HCT116 (cell line): ENCODE data around the gene TFDP3. TPM values are rescaled to one million over a fixed set of nuclear protein-coding genes. Genes with fewer than 3 reads are reported as not detected.

Source experiments
- ATAC-seq: fragments of 200-7000 bp; cut with Tn5 transposase; 2 replicates; pipeline ENCODE4 v1.9.1; 2020; ENCODE audit warnings: mild to moderate bottlenecking, moderate library complexity
- BruUV-seq: library from RNA; stranded (reverse); fragments of 400-500 nt; replicated peaks from 2 replicates; lab custom pipeline; 2021; lab: Mats Ljungman, UMichigan
- CTCF ChIA-PET: fragments of 300-600 bp; sonication (Branson Sonifier 250); formaldehyde crosslinking; loops from one replicate; lab custom pipeline; 2021; ENCODE audit warnings: antibody characterized with exemption; lab: Charles Lee
- POLR2A ChIA-PET: fragments of 300-600, 350-600 bp; sonication (Branson Sonifier 250); formaldehyde crosslinking; loops from one replicate; lab custom pipeline; 2021; ENCODE audit warnings: antibody characterized with exemption; lab: Charles Lee
- RAD21 ChIA-PET, 2 experiments: fragments of 300-600 bp; sonication (Branson Sonifier 250); formaldehyde crosslinking; loops; one replicate each; lab custom pipeline; 2023; ENCODE audit warnings: low total read pairs in 2 of 2; ENCODE audit not compliant: uncharacterized antibody in 2 of 2, unreplicated experiment in 2 of 2, low non-redundant PET in 1 of 2; lab: Charles Lee
- DNase-seq: peaks from one replicate; pipeline ENCODE4 v3.0.0-alpha.2; 2010; ENCODE audit warnings: low read depth, low spot score
- H2AFZ ChIP-seq: fragments of 200-600 bp; shearing (Covaris generic), sonication (generic); 2 replicates; pipeline ENCODE4 v1.6.1; 2017; ENCODE audit warnings: low read depth, mixed run types, mixed read lengths, antibody characterized with exemption, low read length; ENCODE audit not compliant: poor library complexity, severe bottlenecking
- H3K27ac ChIP-seq: 2 replicates; pipeline ENCODE4 v1.5.1; 2012; ENCODE audit warnings: low read depth, low read length
- H3K27me3 ChIP-seq: fragments of 200-600 bp; sonication (generic); 2 replicates; pipeline ENCODE4 v1.6.1; 2016; ENCODE audit warnings: mixed run types, low read length, mixed read lengths; ENCODE audit not compliant: insufficient read depth
- H3K36me3 ChIP-seq, 2 experiments: fragments of 200-500 bp in 1 of 2; fragments of 200-600 bp in 1 of 2; sonication (Bioruptor generic) in 1 of 2; sonication (generic) in 1 of 2; 2 replicates each; pipeline versions ENCODE4 v1.5.1 to v1.6.1; 2014 to 2016; ENCODE audit warnings: low read length in 2 of 2, inconsistent platforms in 1 of 2, mixed read lengths in 1 of 2, mixed run types in 1 of 2; ENCODE audit not compliant: insufficient read depth in 2 of 2, control insufficient read depth in 1 of 2
- H3K4me1 ChIP-seq, 2 experiments: fragments of 200-600 bp in 1 of 2; sonication (generic) in 1 of 2; 2 replicates each; pipeline versions ENCODE4 v1.5.1 to v1.6.1; 2012 to 2017; ENCODE audit warnings: low read length in 2 of 2, inconsistent platforms in 1 of 2, mild to moderate bottlenecking in 1 of 2, mixed read lengths in 1 of 2, mixed run types in 1 of 2, moderate library complexity in 1 of 2; ENCODE audit not compliant: insufficient read depth in 2 of 2, control insufficient read depth in 1 of 2
- H3K4me2 ChIP-seq: fragments of 200-600 bp; sonication (generic); 2 replicates; pipeline ENCODE4 v1.6.1; 2017; ENCODE audit warnings: mixed run types, low read length, mixed read lengths
- H3K4me3 ChIP-seq, 2 experiments: fragments of 200-600 bp in 1 of 2; sonication (generic) in 1 of 2; replicated peaks in 1 of 2; 2 replicates each; pipeline ENCODE4 v1.5.1; 2011 to 2016; ENCODE audit warnings: low read length in 2 of 2, control low read depth in 1 of 2, low read depth in 1 of 2, mild to moderate bottlenecking in 1 of 2, mixed read lengths in 1 of 2, mixed run types in 1 of 2
- H3K79me2 ChIP-seq: fragments of 200-600 bp; sonication (generic); 2 replicates; pipeline ENCODE4 v1.6.1; 2017; ENCODE audit warnings: mild to moderate bottlenecking, mixed run types, low read length, moderate library complexity, mixed read lengths; ENCODE audit not compliant: insufficient read depth
- H3K9ac ChIP-seq: fragments of 200-600 bp; sonication (generic); 2 replicates; pipeline ENCODE4 v1.6.1; 2016; ENCODE audit warnings: low read length, mixed read lengths
- H3K9me2 ChIP-seq: fragments of 200-600 bp; sonication (generic), shearing (Covaris generic); 2 replicates; pipeline ENCODE4 v1.6.1; 2017; ENCODE audit warnings: mixed run types, mild to moderate bottlenecking, moderate library complexity; ENCODE audit not compliant: insufficient read depth
- H3K9me3 ChIP-seq, 2 experiments: fragments of 200-500 bp in 1 of 2; fragments of 200-600 bp in 1 of 2; sonication (Bioruptor generic) in 1 of 2; sonication (generic) in 1 of 2; 2 replicates each; pipeline ENCODE4 v1.6.1; 2014 to 2017; ENCODE audit warnings: low read length in 2 of 2, mixed read lengths in 2 of 2, inconsistent platforms in 1 of 2, low read depth in 1 of 2, mild to moderate bottlenecking in 1 of 2, mixed run types in 1 of 2, moderate library complexity in 1 of 2; ENCODE audit not compliant: control insufficient read depth in 1 of 2, insufficient read depth in 1 of 2
- H4K20me1 ChIP-seq: fragments of 200-600 bp; sonication (generic), shearing (Covaris generic); 2 replicates; pipeline ENCODE4 v1.6.1; 2017; ENCODE audit warnings: mixed run types, mild to moderate bottlenecking, moderate library complexity; ENCODE audit not compliant: insufficient read depth
- ATF3 ChIP-seq: IDR thresholded peaks from 2 replicates; pipeline ENCODE4 v1.6.1; 2012
- CBX3 ChIP-seq: IDR thresholded peaks from 2 replicates; pipeline ENCODE4 v1.6.1; 2012; ENCODE audit warnings: low read depth
- EZH2phosphoT487 ChIP-seq: fragments of 200-600 bp; IDR thresholded peaks from 2 replicates; pipeline ENCODE4 v1.6.1; 2018; ENCODE audit warnings: antibody characterized with exemption, borderline replicate concordance
- FOSL1 ChIP-seq: IDR thresholded peaks from 2 replicates; pipeline ENCODE4 v1.6.1; 2012; ENCODE audit warnings: low read depth
- MAX ChIP-seq: IDR thresholded peaks from 2 replicates; pipeline ENCODE4 v1.6.1; 2012
- POLR2AphosphoS5 ChIP-seq: IDR thresholded peaks from 2 replicates; pipeline ENCODE4 v1.6.1; 2011; ENCODE audit warnings: mild to moderate bottlenecking, low read depth, low read length, moderate library complexity
- RAD21 ChIP-seq: IDR thresholded peaks from 2 replicates; pipeline ENCODE4 v1.6.1; 2012; ENCODE audit warnings: low read depth, mild to moderate bottlenecking
- SP1 ChIP-seq: IDR thresholded peaks from 2 replicates; pipeline ENCODE4 v1.6.1; 2012; ENCODE audit warnings: low read depth
- SRF ChIP-seq: IDR thresholded peaks from 2 replicates; pipeline ENCODE4 v1.6.1; 2012; ENCODE audit warnings: low read depth
- intact Hi-C: fragments of 100-400 bp; cut with micrococcal nuclease; formaldehyde crosslinking; loops from 2 replicates; pipeline ENCODE4 v1.10.0; 2022
- total RNA-seq: library from RNA; stranded (reverse); gene quantifications from one replicate; pipeline ENCODE4 v1.2.1, GENCODE V29; 2021; ENCODE audit not compliant: unreplicated experiment

TFDP3 gene
- total RNA-seq, 1 experiment from 2014 or later = not detected

GRCh38 chrX:133214301-133214700 is 3.9 kb downstream of the TFDP3 start:
- no TSS peak for BruUV-seq
- Histone ChIP-seq H3K4me1 (no peaks in the 10 kb centered on the region), H3K9ac (no peak overlapping the region), H3K27ac (no peak overlapping the region), H4K20me1 (no peaks in the 10 kb centered on the region), H3K79me2 (no peaks in the 10 kb centered on the region), H3K9me3 (no peaks in the 10 kb centered on the region), H2AFZ (no peak overlapping the region), H3K9me2 (no peaks in the 10 kb centered on the region), H3K4me3 (no peak overlapping the region), H3K36me3 (no peaks in the 10 kb centered on the region), H3K4me2 (no peak overlapping the region), H3K27me3 (no peaks in the 10 kb centered on the region)
- ChIA-PET POLR2A (no interaction called here), CTCF (no interaction called here), RAD21 (no interaction called here)
- DNase-seq (no peak), ATAC-seq (no peak)
- TF ChIP-seq FOSL1 (no peak), POLR2AphosphoS5 (no peak), SP1 (no peak), CBX3 (no peak), SRF (no peak)
- intact Hi-C loops = no loop called here

- Histone ChIP-seq H3K9me2 (no peaks in the 10 kb centered on the region), H3K4me1 (no peaks in the 10 kb centered on the region), H3K9ac (no peak overlapping the region), H4K20me1 (no peaks in the 10 kb centered on the region), H3K4me2 (no peak overlapping the region), H3K9me3 (no peaks in the 10 kb centered on the region), H3K27me3 (no peaks in the 10 kb centered on the region), H3K4me3 (no peak overlapping the region), H3K27ac (no peak overlapping the region), H2AFZ (no peak overlapping the region), H3K79me2 (no peaks in the 10 kb centered on the region), H3K36me3 (no peaks in the 10 kb centered on the region)
- BruUV-seq = no TSS peak
- intact Hi-C loops = no loop called here
- RAD21 ChIA-PET = no interaction called here
- POLR2A ChIA-PET = no interaction called here
- TF ChIP-seq MAX (no peak), EZH2phosphoT487 (no peak), ATF3 (no peak), SP1 (no peak), RAD21 (no peak)
- DNase-seq (no peak), ATAC-seq (no peak)
- CTCF ChIA-PET = no interaction called here
These were observed 5.0 kb downstream of the TFDP3 start for GRCh38 chrX:133213117-133213516.
